GM21529 (cell line): ENCODE results near the gene CNEP1R1.

ENCODE experiments used
- ATAC-seq: cut with Tn5 transposase; IDR thresholded peaks from one replicate; pipeline ENCODE4 v1.9.1; 2021; ENCODE audit not compliant: unreplicated experiment

CNEP1R1 gene

DNA sequence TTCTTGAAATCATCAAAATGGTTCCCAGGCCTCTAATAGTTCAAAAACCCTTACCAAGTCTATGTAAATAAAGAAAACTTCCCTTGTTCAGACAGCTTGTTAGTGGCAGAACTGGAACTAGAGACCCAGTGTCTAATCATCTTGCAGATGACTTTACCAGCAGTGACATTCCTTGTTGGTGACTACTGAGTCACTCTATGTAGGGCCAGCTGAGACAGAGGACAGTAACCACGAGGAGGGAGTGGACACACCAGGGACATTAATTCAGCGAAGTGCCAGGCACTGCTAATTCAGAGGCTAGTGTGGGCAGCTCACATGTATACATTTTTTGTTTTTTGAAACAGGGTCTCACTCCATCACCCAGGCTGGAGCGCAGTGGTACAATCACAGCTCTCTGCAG, 34.6 kb downstream of the CNEP1R1 start:
- no peak for ATAC-seq

DNA sequence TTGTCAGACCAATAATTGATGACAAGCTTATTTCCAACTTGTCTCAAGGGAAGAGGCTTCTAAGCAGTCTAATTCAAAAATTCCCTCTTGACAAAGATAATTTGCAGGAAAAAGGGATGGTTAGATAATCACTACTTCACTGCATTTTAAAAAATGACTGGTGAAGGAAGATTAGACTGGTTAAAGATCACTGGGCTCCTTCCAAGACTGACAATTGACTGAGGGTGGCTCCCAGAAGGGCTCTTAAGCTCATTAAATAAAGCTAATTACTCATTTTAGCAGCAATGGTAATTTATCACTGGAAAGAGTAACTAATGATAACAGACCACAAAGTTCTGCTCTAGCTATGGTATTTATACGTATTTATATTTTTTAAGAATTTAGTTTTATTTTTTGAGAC, 36.3 kb downstream of the CNEP1R1 start:
- ATAC-seq: no peak

DNA sequence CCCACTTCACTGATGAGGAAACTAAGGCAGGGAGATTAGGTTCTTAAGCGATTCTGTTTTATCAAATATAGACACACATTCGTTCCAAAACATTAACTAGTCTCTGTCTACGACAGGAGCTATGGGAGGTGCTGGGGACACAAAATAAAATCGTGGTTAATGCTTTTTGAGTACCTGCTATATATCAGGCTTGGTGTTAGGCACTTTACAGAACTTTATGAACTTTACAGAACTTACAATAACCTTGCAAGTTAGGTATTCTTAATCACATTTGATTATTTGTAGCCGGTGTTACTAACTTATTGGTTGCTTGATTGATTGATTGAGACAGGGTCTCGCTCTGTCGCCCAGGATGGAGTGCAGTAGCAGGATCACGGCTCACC, 40.2 kb downstream of the CNEP1R1 start:
- no peak for ATAC-seq

DNA sequence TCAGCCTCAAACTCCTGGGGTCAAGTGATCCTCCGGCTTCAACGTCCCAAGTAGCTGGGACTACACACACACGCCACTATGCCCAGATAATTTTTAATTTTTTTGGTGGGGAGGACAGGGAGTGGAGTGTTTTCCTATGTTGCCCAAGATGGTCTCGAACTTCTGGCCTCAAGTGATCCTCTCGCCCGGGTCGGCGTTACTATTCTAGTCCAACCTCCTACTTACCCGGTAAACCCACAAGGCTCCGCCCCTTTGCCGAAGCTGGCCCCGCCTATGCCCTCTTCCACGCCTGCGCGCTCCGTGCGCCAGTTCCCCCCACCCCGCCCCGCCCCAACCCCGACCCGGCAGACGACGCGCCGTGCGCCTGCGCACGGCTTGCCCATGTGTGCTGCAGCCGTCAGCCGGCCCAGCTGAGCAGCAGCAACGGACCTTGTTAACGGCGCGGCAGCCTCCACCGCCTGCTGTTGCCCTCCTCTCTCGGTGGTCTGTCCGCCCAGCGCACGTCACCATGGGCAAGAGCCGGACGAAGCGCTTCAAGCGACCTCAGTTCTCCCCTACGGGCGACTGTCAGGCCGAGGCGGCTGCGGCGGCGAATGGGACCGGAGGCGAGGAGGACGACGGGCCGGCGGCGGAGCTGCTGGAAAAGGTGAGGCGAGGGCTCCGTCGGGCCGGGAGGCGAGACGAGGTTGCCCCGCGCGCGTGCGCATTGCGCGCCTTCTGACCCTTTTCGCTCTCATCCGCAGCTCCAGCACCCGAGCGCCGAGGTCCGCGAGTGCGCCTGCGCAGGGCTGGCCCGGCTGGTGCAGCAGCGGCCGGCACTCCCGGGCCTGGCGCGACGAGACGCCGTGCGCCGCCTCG, 40.8 kb downstream of the CNEP1R1 start, which contains the start of gene HEATR3:
TSS of gene HEATR3 (plus strand) at position 347 of the 858 bp plus-strand sequence. CDS start at position 509, 162 bp downstream.
- ATAC-seq: peak; percentile 79

DNA sequence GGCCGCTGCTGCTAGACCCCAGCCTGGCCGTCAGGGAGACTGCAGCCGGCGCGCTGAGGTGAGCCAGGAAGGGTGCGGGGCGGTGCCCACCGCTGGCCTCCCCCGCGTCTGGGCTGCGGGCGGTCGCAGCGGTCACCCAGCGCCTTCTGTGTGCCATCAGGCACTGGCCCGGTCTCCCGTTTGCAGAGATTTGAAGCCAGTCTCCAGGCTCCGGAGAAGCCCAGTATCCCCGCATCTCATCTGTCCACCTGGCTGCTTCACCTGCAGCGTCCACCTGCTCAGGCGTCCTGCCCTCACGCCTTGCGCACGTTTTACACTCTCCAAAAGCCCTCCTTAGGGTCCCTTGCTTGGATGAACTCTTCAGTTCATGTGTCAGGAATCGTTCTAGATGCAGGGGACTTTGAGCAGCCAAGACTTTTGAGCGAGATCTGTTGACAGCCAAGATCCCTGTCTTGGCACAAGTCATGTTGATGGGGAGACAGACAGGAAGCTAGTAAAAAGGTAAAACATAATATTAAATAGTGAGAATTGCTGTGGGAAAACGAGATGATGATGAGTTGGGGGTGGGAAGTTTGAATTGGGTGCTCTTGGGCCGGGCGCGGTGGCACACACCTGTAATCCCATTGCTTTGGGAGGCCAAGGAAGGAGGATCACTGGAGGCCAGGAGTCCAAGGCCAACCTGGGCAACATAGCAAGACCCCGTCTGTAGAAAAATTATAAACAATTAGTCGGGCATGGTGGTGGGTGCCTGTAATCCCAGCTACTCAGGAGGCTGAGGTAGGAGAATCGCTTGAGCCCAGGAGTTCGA, 41.7 kb downstream of the CNEP1R1 start:
- no peak for ATAC-seq

DNA sequence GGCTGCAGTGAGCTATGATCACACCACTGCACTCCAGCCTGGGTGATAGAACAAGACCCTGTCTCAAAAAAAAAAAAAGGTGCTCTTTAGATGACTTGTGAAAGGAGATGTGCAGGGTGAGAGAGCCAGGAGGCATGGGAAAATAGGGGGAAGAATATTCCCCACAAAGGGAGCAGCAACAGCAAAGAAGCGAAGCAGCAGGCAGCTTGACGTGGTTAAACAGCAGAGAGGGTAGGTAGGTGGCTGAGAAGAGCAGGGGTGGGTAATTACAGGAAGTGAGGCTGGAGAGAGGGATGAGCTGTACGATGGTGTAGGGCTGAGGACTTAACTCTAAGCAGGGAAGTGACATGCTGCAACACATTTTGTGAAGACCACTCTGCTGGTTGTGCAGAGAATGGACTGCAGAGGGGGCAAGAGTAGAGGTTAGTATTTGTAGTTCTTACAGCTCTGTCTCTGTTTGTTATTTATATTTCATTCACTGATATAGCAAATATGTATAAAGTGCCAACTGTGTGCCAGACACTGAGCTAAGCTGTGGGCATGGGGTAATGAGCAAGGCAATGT, 42.3 kb downstream of the CNEP1R1 start:
- peak; percentile 41 for ATAC-seq

DNA sequence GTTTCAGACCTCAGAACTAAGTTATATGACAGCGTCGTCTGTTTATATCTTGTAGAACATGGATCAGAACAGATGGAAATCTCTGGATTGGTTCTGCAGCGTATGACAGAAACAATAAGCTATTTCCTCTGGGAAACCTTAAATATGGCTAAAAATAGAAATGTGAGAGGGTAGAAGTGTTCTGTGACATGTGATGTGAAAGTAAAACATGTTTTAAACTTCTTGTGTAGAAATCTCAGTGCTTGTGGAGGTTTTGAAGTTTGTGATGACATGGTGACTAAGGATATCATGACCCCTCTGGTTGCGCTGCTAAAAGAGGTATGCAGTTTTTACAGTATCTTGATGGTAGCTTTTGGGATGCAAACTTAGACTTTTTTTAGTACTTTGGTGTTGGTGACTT, 43.5 kb downstream of the CNEP1R1 start:
- no peak for ATAC-seq

DNA sequence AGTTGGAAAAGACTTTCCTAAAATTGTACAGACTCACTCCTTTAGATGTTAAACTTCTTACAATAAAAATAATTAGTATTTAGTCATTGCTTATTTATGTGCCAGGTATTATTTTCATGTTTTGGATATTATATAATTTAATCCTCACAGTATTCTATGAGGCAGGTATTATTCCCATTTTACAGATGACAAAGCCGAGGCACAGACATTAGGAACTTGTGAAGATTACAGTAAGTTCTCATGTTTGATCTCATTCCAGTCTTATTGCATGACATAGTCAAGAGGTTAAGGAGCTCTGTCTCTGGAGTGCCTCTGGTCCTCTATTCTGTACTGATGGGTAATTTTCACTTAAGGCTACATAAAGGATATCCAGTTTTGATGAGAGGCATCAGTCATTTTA, 44.0 kb downstream of the CNEP1R1 start:
- no peak for ATAC-seq

DNA sequence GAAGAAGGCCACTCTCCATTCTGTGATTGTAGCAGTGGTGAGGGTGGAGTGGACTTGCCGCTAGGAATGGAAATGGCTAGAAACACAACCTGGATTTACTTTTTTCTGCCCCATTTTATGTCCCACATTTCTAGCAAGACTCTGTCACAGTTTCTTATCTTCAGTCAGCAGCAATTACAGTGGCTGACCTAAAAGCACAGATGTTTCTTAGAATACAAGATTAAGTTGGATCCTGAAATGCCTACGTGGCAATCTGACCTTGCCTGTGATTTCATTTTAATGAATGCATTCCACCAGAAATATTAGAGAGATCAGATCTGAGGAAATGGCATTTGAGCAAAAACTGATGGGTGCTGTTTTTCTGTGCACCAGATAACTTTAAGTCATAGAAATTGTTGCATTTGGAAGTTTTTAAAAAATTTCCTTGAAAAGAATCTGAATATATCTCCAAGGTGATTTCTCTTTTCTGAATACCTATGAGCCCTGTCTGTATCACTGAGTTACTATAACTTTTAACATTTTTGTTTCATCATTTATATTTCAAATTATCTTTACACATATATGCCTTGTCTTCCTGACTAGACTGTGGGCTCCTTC, 46.1 kb downstream of the CNEP1R1 start:
- no peak for ATAC-seq

DNA sequence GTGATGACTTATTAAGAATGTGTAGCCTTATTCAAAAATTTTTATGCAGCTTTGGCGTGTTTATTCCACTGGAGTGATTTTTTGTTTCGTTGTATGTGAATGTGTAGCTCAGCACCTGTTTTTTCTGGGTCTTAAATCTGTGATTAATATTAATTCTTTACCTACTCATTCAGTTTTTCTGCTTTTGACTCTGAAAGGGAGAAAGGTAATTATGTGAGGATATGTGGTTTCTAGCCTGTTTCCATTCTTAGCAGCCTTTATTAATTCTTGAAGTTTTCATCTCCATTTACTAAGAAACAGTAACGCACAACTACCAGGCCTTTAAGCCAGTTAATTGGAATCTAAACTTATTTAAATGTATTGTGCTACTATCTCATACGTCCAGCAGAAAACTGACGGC, 47.7 kb downstream of the CNEP1R1 start:
- ATAC-seq: no peak

DNA sequence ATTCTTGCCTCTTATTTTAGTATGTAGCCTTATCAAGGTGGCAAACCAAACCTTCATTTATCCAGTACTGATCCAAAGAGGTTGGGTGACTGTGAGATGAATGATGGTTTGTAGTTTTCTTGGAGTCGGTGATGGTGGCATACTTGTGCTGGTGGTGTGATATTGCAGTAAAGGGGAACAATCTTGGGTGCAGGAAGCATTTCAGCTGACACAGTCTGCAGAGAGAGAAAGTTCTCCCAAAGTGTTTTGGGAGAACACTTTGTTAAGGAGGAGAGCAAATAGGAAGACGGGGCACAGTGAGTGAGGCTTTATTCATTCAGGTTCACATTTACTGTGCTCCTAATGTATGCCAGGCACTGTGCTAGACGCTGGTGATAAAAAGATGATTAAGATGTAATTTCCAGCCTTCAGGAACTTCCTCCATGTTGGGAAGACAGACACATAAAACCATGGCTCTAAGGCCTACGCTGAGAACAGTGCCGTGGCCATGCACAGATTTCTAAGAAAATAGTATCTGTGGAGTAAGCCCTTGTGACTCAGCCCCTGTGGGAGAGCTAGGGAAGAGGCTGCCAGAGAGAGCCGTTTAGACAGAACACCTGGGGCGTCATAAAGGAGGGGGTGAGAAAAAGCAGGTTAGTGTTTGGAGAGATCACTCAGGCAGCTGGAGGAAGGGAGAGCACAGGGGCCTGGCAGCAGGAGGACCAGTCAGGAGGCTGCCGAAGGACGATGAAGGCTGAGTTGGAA, 54.5 kb downstream of the CNEP1R1 start:
- no peak for ATAC-seq

DNA sequence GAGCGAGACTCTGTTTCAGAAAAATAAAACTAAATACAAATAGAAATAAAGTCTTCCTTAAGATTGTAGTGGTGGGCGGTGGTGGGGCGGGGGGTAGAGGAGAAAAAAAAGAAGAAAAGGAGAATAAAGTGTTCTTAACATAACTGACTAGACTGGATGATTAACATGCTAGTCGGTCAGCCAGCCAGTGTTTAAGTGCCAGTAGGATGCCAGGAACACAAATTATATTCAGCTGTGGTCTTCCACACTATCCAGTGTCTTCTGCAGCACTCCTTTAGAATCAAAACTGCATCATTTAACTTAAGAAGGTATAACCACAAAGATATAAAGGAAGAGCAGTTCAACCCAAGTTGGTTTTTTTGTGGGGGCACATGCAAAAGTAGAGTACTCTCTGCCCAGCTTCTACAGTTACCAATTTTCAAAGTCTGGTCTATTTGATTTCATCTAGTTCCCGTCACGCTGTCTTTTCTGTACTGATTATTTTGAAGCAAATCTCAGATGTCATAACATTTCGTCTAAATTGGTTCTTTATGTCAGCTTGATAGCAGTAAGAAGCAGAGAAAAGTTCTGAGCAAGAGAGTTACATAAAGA, 56.5 kb downstream of the CNEP1R1 start:
- no peak for ATAC-seq

DNA sequence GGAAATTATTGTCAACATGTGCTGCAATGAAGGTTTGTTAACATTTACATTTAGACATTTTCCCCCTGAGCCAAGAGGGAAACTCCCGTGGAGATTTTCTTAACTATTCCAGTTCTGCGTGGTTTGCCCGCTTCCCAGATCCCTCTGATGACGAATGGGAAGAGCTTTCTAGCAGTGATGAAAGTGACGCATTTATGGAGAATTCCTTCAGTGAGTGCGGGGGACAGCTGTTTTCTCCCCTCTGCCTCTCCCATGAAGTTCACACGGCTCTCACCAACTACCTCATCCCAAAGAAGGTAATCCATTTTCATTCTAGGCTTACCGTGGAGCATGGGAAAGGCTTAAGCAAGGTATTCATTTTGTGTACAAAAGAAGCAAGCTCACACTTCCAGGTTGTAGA, 59.0 kb downstream of the CNEP1R1 start:
- no peak for ATAC-seq

DNA sequence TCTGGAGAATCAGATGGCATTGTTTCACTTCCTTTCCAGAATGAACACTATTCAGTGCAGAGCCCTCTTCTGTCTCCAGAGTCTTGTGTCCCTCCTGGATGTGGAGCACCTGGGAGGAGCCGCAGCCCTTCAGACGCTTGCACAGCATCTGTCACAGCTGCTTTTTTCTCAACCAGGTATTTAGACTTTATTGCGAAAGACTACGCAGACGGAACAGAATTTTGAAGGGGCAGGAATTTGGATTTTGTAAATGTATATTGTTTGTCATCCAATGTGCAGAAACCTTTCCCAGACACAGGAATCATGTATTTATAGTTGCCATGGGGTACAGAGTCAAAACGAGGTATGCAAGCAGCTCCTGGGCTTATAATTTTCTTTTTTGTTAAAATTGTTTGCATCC, 61.2 kb downstream of the CNEP1R1 start:
- no peak for ATAC-seq
